CD4-positive, alpha-beta memory T cell (primary cell): ENCODE data around the gene KMT2D. TPM values are rescaled to one million over a fixed set of nuclear protein-coding genes. Genes with fewer than 3 reads are reported as not detected.
A peak's percentile ranks its signal among the peaks of the same experiment; 100 is the strongest.

Experiments used
- CTCF ChIA-PET: fragments of 350-600 bp; sonication (Branson Sonifier 250); formaldehyde crosslinking; loops from one replicate; lab custom pipeline; 2021; ENCODE audit warnings: inconsistent platforms; ENCODE audit not compliant: partially characterized antibody; lab: Charles Lee
- POLR2A ChIA-PET: fragments of 350-600 bp; sonication (Branson Sonifier 250); formaldehyde crosslinking; loops from one replicate; lab custom pipeline; 2021; ENCODE audit not compliant: partially characterized antibody; lab: Charles Lee
- DNase-seq, 5 donors: peaks; one replicate each; pipeline versions ENCODE4 v3.0.0 to v3.0.0-alpha.2; 2020 to 2022; ENCODE audit warnings: mixed read lengths in 1 of 5
- H3K27ac ChIP-seq: one replicate; pipeline ENCODE4 v1.7.0; 2013; ENCODE audit warnings: low read depth, low read length
- H3K27me3 ChIP-seq: 2 replicates; pipeline ENCODE4 v1.7.0; 2013; ENCODE audit warnings: mild to moderate bottlenecking, low read length, moderate library complexity; ENCODE audit not compliant: insufficient read depth
- H3K36me3 ChIP-seq: 2 replicates; pipeline ENCODE4 v1.7.0; 2013; ENCODE audit warnings: mild to moderate bottlenecking, low read length, moderate library complexity; ENCODE audit not compliant: insufficient read depth
- H3K4me1 ChIP-seq: 2 replicates; pipeline ENCODE4 v1.7.0; 2013; ENCODE audit warnings: mild to moderate bottlenecking, low read length, moderate library complexity; ENCODE audit not compliant: insufficient read depth
- H3K4me3 ChIP-seq, 2 donors: one replicate each; pipeline ENCODE4 v1.7.0; 2013; ENCODE audit warnings: low read length in 2 of 2, mild to moderate bottlenecking in 1 of 2
- H3K9me3 ChIP-seq, 2 donors: one replicate each; pipeline ENCODE4 v1.7.0; 2013; ENCODE audit warnings: low read length in 2 of 2, control low read depth in 1 of 2; ENCODE audit not compliant: control insufficient read depth in 1 of 2
- H3K27ac Mint-ChIP-seq, 7 donors: one replicate each; pipeline ENCODE4 v1.8.0; 2020 to 2021; ENCODE audit warnings: mixed read lengths in 7 of 7, mild to moderate bottlenecking in 6 of 7, inconsistent platforms in 3 of 7, moderate library complexity in 3 of 7
- H3K27me3 Mint-ChIP-seq, 2 donors: one replicate each; pipeline ENCODE4 v1.8.0; 2020 to 2021; ENCODE audit warnings: mixed read lengths in 2 of 2
- H3K36me3 Mint-ChIP-seq, 2 donors: one replicate each; pipeline ENCODE4 v1.8.0; 2020 to 2021; ENCODE audit warnings: mixed read lengths in 2 of 2, inconsistent platforms in 1 of 2, mild to moderate bottlenecking in 1 of 2
- H3K4me1 Mint-ChIP-seq, 4 donors: one replicate each; pipeline ENCODE4 v1.8.0; 2020 to 2021; ENCODE audit warnings: mixed read lengths in 4 of 4, mild to moderate bottlenecking in 1 of 4
- H3K4me3 Mint-ChIP-seq, 8 donors: one replicate each; pipeline ENCODE4 v1.8.0; 2020 to 2021; ENCODE audit warnings: mixed read lengths in 8 of 8, mild to moderate bottlenecking in 7 of 8, moderate library complexity in 6 of 8, inconsistent platforms in 3 of 8
- H3K9me3 Mint-ChIP-seq, 8 donors: one replicate each; pipeline ENCODE4 v1.8.0; 2020 to 2021; ENCODE audit warnings: mixed read lengths in 8 of 8, mild to moderate bottlenecking in 5 of 8, inconsistent platforms in 3 of 8, moderate library complexity in 1 of 8
- intact Hi-C: fragments of 100-400 bp; cut with micrococcal nuclease; formaldehyde crosslinking; loops from one replicate; pipeline ENCODE4 v1.15.1; 2023
- polyA plus RNA-seq, 2 donors: library from polyadenylated mRNA; unstranded; fragments of 300-500 nt; fragmentation: Illumina TruSeq; gene quantifications; one replicate each; pipeline ENCODE4 v1.2.3, GENCODE V29; 2021
- total RNA-seq, 2 experiments: library from RNA; stranded (reverse); gene quantifications; one replicate each; pipeline ENCODE4 v1.2.3, GENCODE V29; 2021

Gene KMT2D
- total and polyA plus RNA-seq, 4 experiments from 2014 or later = 0.16 to 159 (median 79.8) TPM

GRCh38 chr12:49018261-49019119 is 42.1 kb downstream of the KMT2D start, which contains the start of gene PRKAG1:
PRKAG1 (minus strand) TSS chr12:49018776; CDS start chr12:49018740, 36 bp downstream.
- POLR2A ChIA-PET = interaction anchor here (0.7 to 2.0 kb wide), 18 partner anchors 15 to 723 kb away, joined by 3 to 10 read pairs (median 4); partner anchors contain the start of genes FKBP11, KMT2D, RND1 and TMBIM6
- peaks cover 27 to 51% of the 10 kb centered on the region in 2 donors for H3K36me3 Mint-ChIP-seq

GRCh38 chr12:49017891-49018260 is 42.7 kb downstream of the KMT2D start:
- peak overlapping the region; percentile 94 to 96 for H3K4me3 ChIP-seq
- POLR2A ChIA-PET = interaction anchor here (0.8 to 2.0 kb wide), 13 partner anchors 10 to 723 kb away, joined by 3 to 6 read pairs (median 4); partner anchors contain the start of genes FKBP11, KMT2D, RND1 and TMBIM6
- intact Hi-C loops = loop anchor here (1.0 to 2.0 kb wide), 6 partner anchors 21 to 171 kb away; partner anchors contain the start of genes DDX23, FKBP11 and TUBA1A
- CTCF ChIA-PET = interaction anchor here (0.9 to 6.3 kb wide), 4 partner anchors 17 to 39 kb away, joined by 3 to 67 read pairs (median 4); partner anchors contain the start of genes DDN and WNT1
- H3K9me3 Mint-ChIP-seq = no peaks in the 10 kb centered on the region
- peak overlapping the region; percentile 95 for H3K27ac ChIP-seq
- H3K36me3 Mint-ChIP-seq = peaks cover 27 to 45% of the 10 kb centered on the region in 2 donors
- no peak for DNase-seq
- H3K36me3 ChIP-seq = peaks cover 16% of the 10 kb centered on the region
- H3K27ac Mint-ChIP-seq = peak overlapping the region; percentile 95 to 100 (median 99)
- H3K4me1 ChIP-seq = peaks cover 24% of the 10 kb centered on the region
- peaks cover 18 to 51% (median 37%) of the 10 kb centered on the region in 4 donors for H3K4me1 Mint-ChIP-seq
- H3K9me3 ChIP-seq = no peaks in the 10 kb centered on the region
- H3K27me3 Mint-ChIP-seq = no peaks in the 10 kb centered on the region
- H3K4me3 Mint-ChIP-seq = peak overlapping the region; percentile 87 to 99 (median 94)
- H3K27me3 ChIP-seq = no peaks in the 10 kb centered on the region

More at GRCh38 chr12:49018261-49019119, 42.1 kb downstream of the KMT2D start, which contains the start of gene PRKAG1:
- no peaks in the 10 kb centered on the region for H3K9me3 ChIP-seq
- H3K4me3 ChIP-seq = peak within 1 kb of the TSS; percentile 94 to 96
- no peaks in the 10 kb centered on the region for H3K27me3 ChIP-seq
- H3K9me3 Mint-ChIP-seq = no peaks in the 10 kb centered on the region
- intact Hi-C loops = loop anchor here (1.0 to 2.0 kb wide), 6 partner anchors 21 to 171 kb away; partner anchors contain the start of genes DDX23, FKBP11 and TUBA1A
- H3K27ac ChIP-seq = peak within 1 kb of the TSS; percentile 95
- H3K27me3 Mint-ChIP-seq = no peaks in the 10 kb centered on the region
- H3K4me1 ChIP-seq = peaks cover 24% of the 10 kb centered on the region
- DNase-seq = peak; percentile 97 to 98 (median 98)
- peaks cover 13% of the 10 kb centered on the region for H3K36me3 ChIP-seq
- H3K4me3 Mint-ChIP-seq = peak within 1 kb of the TSS; percentile 87 to 99 (median 94)
- H3K27ac Mint-ChIP-seq = peak within 1 kb of the TSS; percentile 95 to 100 (median 99)
- CTCF ChIA-PET = interaction anchor here (0.9 to 6.3 kb wide), 9 partner anchors 18 to 166 kb away, joined by 3 to 67 read pairs (median 5); partner anchors contain the start of genes DDN, DDX23 and WNT1
- H3K4me1 Mint-ChIP-seq = peaks cover 18 to 51% (median 37%) of the 10 kb centered on the region in 4 donors

GRCh38 chr12:49015196-49015595 is 45.4 kb downstream of the KMT2D start:
- Histone ChIP-seq H3K36me3 (peaks cover 18% of the 10 kb centered on the region), H3K27me3 (no peaks in the 10 kb centered on the region), H3K4me1 (peaks cover 24% of the 10 kb centered on the region), H3K4me3 (no peak overlapping the region), H3K27ac (no peak overlapping the region), H3K9me3 (no peaks in the 10 kb centered on the region)
- Mint-ChIP-seq H3K4me1 (peaks cover 18 to 51% (median 37%) of the 10 kb centered on the region in 4 donors), H3K27me3 (no peaks in the 10 kb centered on the region), H3K9me3 (no peaks in the 10 kb centered on the region), H3K27ac (peak overlapping the region in 2 of 7 donors; percentile 15 to 95), H3K4me3 (no peak overlapping the region), H3K36me3 (peaks cover 37 to 41% of the 10 kb centered on the region in 2 donors)
- CTCF ChIA-PET = interaction anchor here (1.3 to 6.3 kb wide), 4 partner anchors 14 to 73 kb away, joined by 3 to 67 read pairs (median 10); partner anchors contain the start of gene DDN
- intact Hi-C loops = no loop called here
- no peak for DNase-seq
- POLR2A ChIA-PET = interaction anchor here (1.4 to 2.1 kb wide), 2 partner anchors 17 to 27 kb away, joined by 3 to 8 read pairs; partner anchors contain the start of gene DDN

- H3K9me3 Mint-ChIP-seq = no peaks in the 10 kb centered on the region
- DNase-seq = no peak
- H3K27me3 ChIP-seq = no peaks in the 10 kb centered on the region
- H3K4me3 Mint-ChIP-seq = no peak overlapping the region
- peak overlapping the region in 2 of 7 donors; percentile 53 to 76 for H3K27ac Mint-ChIP-seq
- H3K27me3 Mint-ChIP-seq = no peaks in the 10 kb centered on the region
- intact Hi-C loops = no loop called here
- no peak overlapping the region for H3K4me3 ChIP-seq
- peaks cover 42% of the 10 kb centered on the region in 2 donors for H3K36me3 Mint-ChIP-seq
- H3K27ac ChIP-seq = no peak overlapping the region
- CTCF ChIA-PET = interaction anchor here (0.8 to 6.3 kb wide), 6 partner anchors 14 to 124 kb away, joined by 3 to 67 read pairs (median 4); partner anchors contain the start of gene DDN
- H3K36me3 ChIP-seq = peaks cover 20% of the 10 kb centered on the region
- no peaks in the 10 kb centered on the region for H3K9me3 ChIP-seq
- peaks cover 16 to 46% (median 32%) of the 10 kb centered on the region in 4 donors for H3K4me1 Mint-ChIP-seq
- peaks cover 20% of the 10 kb centered on the region for H3K4me1 ChIP-seq
- POLR2A ChIA-PET = interaction anchor here (1.4 to 2.1 kb wide), 2 partner anchors 16 to 26 kb away, joined by 3 to 8 read pairs; partner anchors contain the start of gene DDN
These were observed 46.0 kb downstream of the KMT2D start for GRCh38 chr12:49014547-49014946.

GRCh38 chr12:49013428-49013827 is 47.2 kb downstream of the KMT2D start:
- peaks cover 43 to 48% of the 10 kb centered on the region in 2 donors for H3K36me3 Mint-ChIP-seq
- H3K9me3 Mint-ChIP-seq = no peaks in the 10 kb centered on the region
- ChIA-PET POLR2A (no interaction called here), CTCF (interaction anchor here (0.8 to 6.3 kb wide), 5 partner anchors 13 to 36 kb away, joined by 3 to 67 read pairs (median 6); partner anchors contain the start of genes DDN and WNT1)
- no peak for DNase-seq
- H3K27me3 Mint-ChIP-seq = no peaks in the 10 kb centered on the region
- no peak overlapping the region for H3K27ac ChIP-seq
- no peak overlapping the region for H3K4me3 Mint-ChIP-seq
- intact Hi-C loops = no loop called here
- H3K4me3 ChIP-seq = no peak overlapping the region
- peaks cover 15% of the 10 kb centered on the region for H3K4me1 ChIP-seq
- peak overlapping the region in 1 of 7 donors; percentile 29 for H3K27ac Mint-ChIP-seq
- H3K9me3 ChIP-seq = no peaks in the 10 kb centered on the region
- H3K27me3 ChIP-seq = no peaks in the 10 kb centered on the region
- peaks cover 14 to 38% (median 25%) of the 10 kb centered on the region in 4 donors for H3K4me1 Mint-ChIP-seq
- H3K36me3 ChIP-seq = peaks cover 20% of the 10 kb centered on the region

GRCh38 chr12:49012739-49013138 is 47.9 kb downstream of the KMT2D start:
- Histone ChIP-seq H3K27ac (no peak overlapping the region), H3K4me1 (peaks cover 10% of the 10 kb centered on the region), H3K9me3 (no peaks in the 10 kb centered on the region), H3K27me3 (no peaks in the 10 kb centered on the region), H3K36me3 (peaks cover 20% of the 10 kb centered on the region), H3K4me3 (no peak overlapping the region)
- no peaks in the 10 kb centered on the region for H3K27me3 Mint-ChIP-seq
- peaks cover 42 to 55% of the 10 kb centered on the region in 2 donors for H3K36me3 Mint-ChIP-seq
- ChIA-PET POLR2A (interaction anchor here (2.0 kb wide), 1 partner anchor 15 kb away, joined by 8 read pairs; no protein-coding TSS in a partner anchor), CTCF (interaction anchor here (0.6 to 6.3 kb wide), 5 partner anchors 12 to 35 kb away, joined by 3 to 67 read pairs (median 4); partner anchors contain the start of genes DDN and WNT1)
- H3K9me3 Mint-ChIP-seq = no peaks in the 10 kb centered on the region
- no peak for DNase-seq
- H3K27ac Mint-ChIP-seq = no peak overlapping the region
- intact Hi-C loops = no loop called here
- H3K4me1 Mint-ChIP-seq = peaks cover 13 to 32% (median 20%) of the 10 kb centered on the region in 4 donors
- H3K4me3 Mint-ChIP-seq = no peak overlapping the region
